Stimulated activated CD8-positive, alpha-beta memory T cell treated with anti-CD3 and anti-CD28 coated beads, Interleukin-7, amount 100 ng/mL, for 48 hours (primary cell): ENCODE measurements around the gene NAP1L2.
"Not testable (repeated sequence)": the region's sequence is repeated elsewhere in the genome, so short reads cannot be mapped to it uniquely, and the experiment has no call there.

Experiments
- DNase-seq, 2 donors: peaks; one replicate each; pipeline ENCODE4 v3.0.0-alpha.2; 2020; ENCODE audit warnings: low read depth in 1 of 2; ENCODE audit errors: extremely low read depth in 1 of 2

NAP1L2 gene, protein sequence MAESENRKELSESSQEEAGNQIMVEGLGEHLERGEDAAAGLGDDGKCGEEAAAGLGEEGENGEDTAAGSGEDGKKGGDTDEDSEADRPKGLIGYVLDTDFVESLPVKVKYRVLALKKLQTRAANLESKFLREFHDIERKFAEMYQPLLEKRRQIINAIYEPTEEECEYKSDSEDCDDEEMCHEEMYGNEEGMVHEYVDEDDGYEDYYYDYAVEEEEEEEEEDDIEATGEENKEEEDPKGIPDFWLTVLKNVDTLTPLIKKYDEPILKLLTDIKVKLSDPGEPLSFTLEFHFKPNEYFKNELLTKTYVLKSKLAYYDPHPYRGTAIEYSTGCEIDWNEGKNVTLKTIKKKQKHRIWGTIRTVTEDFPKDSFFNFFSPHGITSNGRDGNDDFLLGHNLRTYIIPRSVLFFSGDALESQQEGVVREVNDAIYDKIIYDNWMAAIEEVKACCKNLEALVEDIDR

GRCh38 chrX:73214426-73215094, at the start of gene NAP1L2:
Gene NAP1L2 (minus strand): TSS chrX:73214851. CDS start chrX:73214492, 359 bp downstream.
- DNase-seq: peak; percentile 2 to 19

GRCh38 chrX:73262991-73263390, 48.3 kb upstream of the NAP1L2 start:
- no peak for DNase-seq

- DNase-seq: no peak
Observed at GRCh38 chrX:73239242-73239641, 24.6 kb upstream of the NAP1L2 start.

DNA sequence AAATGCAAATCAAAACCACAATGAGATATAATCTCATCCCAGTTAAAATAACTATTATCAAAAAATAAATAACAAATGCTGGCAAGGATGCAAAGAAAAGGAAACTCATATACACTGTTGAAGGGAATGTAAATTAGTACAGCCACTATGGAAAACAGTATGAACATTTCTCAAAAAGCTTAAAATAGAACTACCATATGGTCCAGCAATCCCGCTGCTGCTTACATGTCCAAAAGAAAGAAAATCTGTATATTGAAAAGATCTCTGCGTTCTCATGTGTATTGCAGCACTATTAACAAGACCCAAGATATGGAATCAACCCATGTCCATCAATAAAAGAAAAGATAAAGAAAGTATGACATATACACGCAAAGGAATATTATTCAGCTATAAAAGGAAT, 3.0 kb upstream of the NAP1L2 start:
- no peak for DNase-seq

GRCh38 chrX:73215246-73215645, 595 bp upstream of the NAP1L2 start:
- no peak for DNase-seq

- no peak for DNase-seq
Observed at GRCh38 chrX:73213734-73214425, 771 bp downstream of the NAP1L2 start.

GRCh38 chrX:73206366-73206765, 8.3 kb downstream of the NAP1L2 start:
- DNase-seq: no peak

DNA sequence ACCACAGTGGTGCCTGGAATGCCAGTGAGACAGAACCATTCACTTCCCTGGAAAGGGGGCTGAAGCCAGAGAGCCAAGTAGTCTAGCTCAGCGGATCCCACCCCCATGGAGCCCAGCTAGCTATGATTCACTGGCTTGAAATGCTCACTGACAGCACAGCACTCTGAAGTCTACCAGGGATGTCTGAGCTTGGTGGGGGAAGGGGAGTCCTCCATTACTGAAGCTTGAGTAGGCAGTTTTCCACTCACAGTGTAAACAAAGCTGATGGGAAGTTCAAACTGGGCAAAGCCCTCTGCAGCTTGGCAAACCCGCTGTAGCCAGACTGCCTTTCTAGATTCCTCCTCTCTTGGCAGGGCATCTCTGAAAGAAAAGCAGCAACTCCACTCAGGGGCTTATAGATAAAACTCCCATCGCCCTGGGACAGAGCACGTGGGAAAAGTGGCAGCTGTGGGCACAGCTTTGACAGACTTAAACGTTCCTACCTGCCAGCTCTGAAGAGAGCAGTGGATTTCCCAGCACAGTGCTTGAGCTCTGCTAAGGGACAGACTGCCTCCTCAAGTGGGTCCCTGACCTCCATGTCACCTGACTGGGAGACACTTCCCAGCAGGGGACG, 32.0 kb downstream of the NAP1L2 start:
- DNase-seq: no peak

DNA sequence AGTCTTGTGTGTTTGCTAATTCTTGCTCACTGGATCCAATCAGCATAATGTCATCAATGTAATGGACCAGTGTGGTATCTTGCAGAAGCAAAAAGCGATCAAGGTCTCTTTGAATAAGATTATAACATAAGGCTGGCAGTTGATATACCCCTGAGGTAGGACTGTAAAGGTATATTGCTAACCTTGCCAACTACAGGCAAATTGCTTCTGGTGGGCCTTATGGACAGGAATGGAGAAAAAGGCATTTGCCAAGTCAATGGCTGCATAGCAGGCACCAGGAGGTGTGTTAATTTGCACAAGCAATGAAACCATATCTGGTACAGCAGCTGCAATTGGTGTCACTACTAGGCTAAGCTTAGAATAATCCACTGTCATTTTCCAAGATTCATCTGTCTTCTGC, 45.7 kb downstream of the NAP1L2 start:
- DNase-seq: not testable (repeated sequence)
